Right atrium auricular region (tissue), 2 donors: ENCODE results near the gene CDCA7. TPM values are rescaled to one million over a fixed set of nuclear protein-coding genes. Genes with fewer than 3 reads are reported as not detected.

ENCODE experiments used
- DNase-seq: peaks from one replicate; pipeline ENCODE4 v3.0.0-alpha.2; 2019; ENCODE audit warnings: low spot score
- H3K27ac ChIP-seq, 2 donors: fragments of 200-600 bp; sonication (generic); 1 replicate in 1 of 2; 2 replicates in 1 of 2; pipeline ENCODE4 v1.5.1; 2016 to 2019
- H3K27me3 ChIP-seq, 2 donors: fragments of 200-600 bp; sonication (generic); one replicate each; pipeline versions ENCODE4 v1.5.1 to v1.6.0; 2017 to 2019
- H3K36me3 ChIP-seq: fragments of 200-600 bp; sonication (generic); one replicate; pipeline ENCODE4 v1.5.1; 2016
- H3K4me1 ChIP-seq, 2 donors: fragments of 200-600 bp; sonication (generic); one replicate each; pipeline versions ENCODE4 v1.5.1 to v1.6.0; 2017 to 2019
- H3K4me3 ChIP-seq, 2 donors: fragments of 200-600 bp; sonication (generic); 1 replicate in 1 of 2; 2 replicates in 1 of 2; pipeline ENCODE4 v1.5.1; 2017 to 2019; ENCODE audit warnings: mild to moderate bottlenecking in 1 of 2, moderate library complexity in 1 of 2
- H3K9me3 ChIP-seq, 2 donors: fragments of 200-600 bp; sonication (generic); one replicate each; pipeline ENCODE4 v1.5.1; 2019
- CTCF ChIP-seq, 2 donors: fragments of 200-600 bp; sonication (generic); IDR thresholded peaks; one replicate each; pipeline ENCODE4 v1.5.1; 2019; ENCODE audit warnings: antibody characterized with exemption in 2 of 2
- total RNA-seq, 2 donors: library from RNA; depleted of rRNA; stranded (reverse); fragments of >200 nt; gene quantifications; one replicate each; pipeline ENCODE4 v1.1.0, GENCODE V29; 2016

The CDCA7 gene
- total RNA-seq, 2 donors from 2014 or later: 0.48 TPM; not detected in 1

- TF ChIP-seq CTCF (IDR thresholded peaks at IDR 0.05): no peak
- no peaks in the 10 kb centered on the region for H3K9me3 ChIP-seq
- H3K4me3 ChIP-seq: no peak overlapping the region
- H3K36me3 ChIP-seq: no peaks in the 10 kb centered on the region
- H3K27ac ChIP-seq: no peak overlapping the region
- H3K4me1 ChIP-seq: peaks cover 0 to 12% of the 10 kb centered on the region in 2 donors
- H3K27me3 ChIP-seq: peaks cover 5 to 10% of the 10 kb centered on the region in 2 donors
- DNase-seq: no peak
Measured at GRCh38 chr2:173397539-173397938, 42.9 kb downstream of the CDCA7 start.

GRCh38 chr2:173399229-173399628, 44.6 kb downstream of the CDCA7 start:
- Histone ChIP-seq H3K36me3 (no peaks in the 10 kb centered on the region), H3K27me3 (peaks cover 5 to 10% of the 10 kb centered on the region in 2 donors), H3K4me1 (peaks cover 0 to 14% of the 10 kb centered on the region in 2 donors), H3K27ac (no peak overlapping the region), H3K9me3 (no peaks in the 10 kb centered on the region), H3K4me3 (no peak overlapping the region)
- DNase-seq: no peak
- no peak for TF ChIP-seq CTCF (IDR thresholded peaks at IDR 0.05)

GRCh38 chr2:173400760-173401159, 46.1 kb downstream of the CDCA7 start:
- Histone ChIP-seq H3K4me1 (peaks cover 0 to 14% of the 10 kb centered on the region in 2 donors), H3K9me3 (no peaks in the 10 kb centered on the region), H3K27ac (no peak overlapping the region), H3K4me3 (no peak overlapping the region), H3K27me3 (peaks cover 5 to 10% of the 10 kb centered on the region in 2 donors), H3K36me3 (no peaks in the 10 kb centered on the region)
- peak in 1 of 2 donors; percentile 16 for TF ChIP-seq CTCF (IDR thresholded peaks at IDR 0.05)
- no peak for DNase-seq

GRCh38 chr2:173401716-173402326, 47.1 kb downstream of the CDCA7 start:
- Histone ChIP-seq H3K27ac (no peak overlapping the region), H3K9me3 (no peaks in the 10 kb centered on the region), H3K36me3 (no peaks in the 10 kb centered on the region), H3K4me3 (peak overlapping the region in 1 of 2 donors; percentile 13), H3K4me1 (peaks cover 0 to 14% of the 10 kb centered on the region in 2 donors), H3K27me3 (peaks cover 5 to 10% of the 10 kb centered on the region in 2 donors)
- no peak for TF ChIP-seq CTCF (IDR thresholded peaks at IDR 0.05)
- DNase-seq: no peak

- no peaks in the 10 kb centered on the region for H3K36me3 ChIP-seq
- no peak overlapping the region for H3K27ac ChIP-seq
- peak; percentile 83 for DNase-seq
- H3K4me1 ChIP-seq: peaks cover 0 to 14% of the 10 kb centered on the region in 2 donors
- H3K9me3 ChIP-seq: no peaks in the 10 kb centered on the region
- peak; percentile 73 to 90 for TF ChIP-seq CTCF (IDR thresholded peaks at IDR 0.05)
- peaks cover 5 to 10% of the 10 kb centered on the region in 2 donors for H3K27me3 ChIP-seq
- H3K4me3 ChIP-seq: peak overlapping the region in 1 of 2 donors; percentile 13
Measured at GRCh38 chr2:173402405-173402974, 47.8 kb downstream of the CDCA7 start.
